ENCODE results near the gene ETV3.
A peak's percentile ranks its signal among the peaks of the same experiment; 100 is the strongest.
"Not testable (repeated sequence)": the region's sequence is repeated elsewhere in the genome, so short reads cannot be mapped to it uniquely, and the experiment has no call there.

Gene ETV3

GRCh38 chr1:157138220-157139051 is at the start of gene ETV3:
TSS of gene ETV3 (minus strand) at chr1:157138395. CDS start at chr1:157136352, 2,043 bp downstream.
- DNase-seq (ENCODE audit: low spot score) = peak; percentile 95
- in situ Hi-C loops (cut with MboI; ENCODE audit: low sequenced_read_pairs, unreplicated experiment) = no loop called here
- TF ChIP-seq, protein P1, sequence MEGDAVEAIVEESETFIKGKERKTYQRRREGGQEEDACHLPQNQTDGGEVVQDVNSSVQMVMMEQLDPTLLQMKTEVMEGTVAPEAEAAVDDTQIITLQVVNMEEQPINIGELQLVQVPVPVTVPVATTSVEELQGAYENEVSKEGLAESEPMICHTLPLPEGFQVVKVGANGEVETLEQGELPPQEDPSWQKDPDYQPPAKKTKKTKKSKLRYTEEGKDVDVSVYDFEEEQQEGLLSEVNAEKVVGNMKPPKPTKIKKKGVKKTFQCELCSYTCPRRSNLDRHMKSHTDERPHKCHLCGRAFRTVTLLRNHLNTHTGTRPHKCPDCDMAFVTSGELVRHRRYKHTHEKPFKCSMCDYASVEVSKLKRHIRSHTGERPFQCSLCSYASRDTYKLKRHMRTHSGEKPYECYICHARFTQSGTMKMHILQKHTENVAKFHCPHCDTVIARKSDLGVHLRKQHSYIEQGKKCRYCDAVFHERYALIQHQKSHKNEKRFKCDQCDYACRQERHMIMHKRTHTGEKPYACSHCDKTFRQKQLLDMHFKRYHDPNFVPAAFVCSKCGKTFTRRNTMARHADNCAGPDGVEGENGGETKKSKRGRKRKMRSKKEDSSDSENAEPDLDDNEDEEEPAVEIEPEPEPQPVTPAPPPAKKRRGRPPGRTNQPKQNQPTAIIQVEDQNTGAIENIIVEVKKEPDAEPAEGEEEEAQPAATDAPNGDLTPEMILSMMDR (IDR thresholded peaks at IDR 0.05; ENCODE audit: borderline replicate concordance, control extremely low read depth, extremely low read depth, insufficient read depth, missing control alignments) = no peak

GRCh38 chr1:157186281-157186992 is 48.2 kb upstream of the ETV3 start:
- in situ Hi-C loops (cut with MboI; ENCODE audit: low sequenced_read_pairs, unreplicated experiment) = no loop called here
- no peak for DNase-seq (ENCODE audit: low spot score)
- TF ChIP-seq, protein P1 (IDR thresholded peaks at IDR 0.05; ENCODE audit: borderline replicate concordance, control extremely low read depth, extremely low read depth, insufficient read depth, missing control alignments) = no peak

DNA sequence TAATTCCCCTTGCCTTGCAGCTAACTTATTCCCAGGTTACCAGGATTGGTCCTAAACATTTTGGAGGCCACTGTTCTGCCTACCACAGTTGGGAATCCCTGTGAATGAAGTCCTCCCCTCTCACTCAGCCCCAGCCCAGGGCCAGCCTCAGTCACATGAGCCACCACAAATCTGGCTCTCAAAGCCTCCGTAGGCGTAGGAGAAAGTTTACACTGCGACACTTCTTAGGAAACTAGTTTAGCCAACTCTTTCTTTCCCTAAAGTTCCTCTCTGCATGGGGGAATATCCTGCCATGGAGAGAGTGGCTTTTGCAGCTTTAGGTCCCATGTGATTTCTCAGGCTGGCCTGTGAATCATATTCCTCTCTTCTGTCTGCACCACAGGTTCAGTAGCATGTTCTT is 45.7 kb upstream of the ETV3 start:
- DNase-seq (ENCODE audit: low spot score) = no peak
- TF ChIP-seq, protein P1 (IDR thresholded peaks at IDR 0.05; ENCODE audit: borderline replicate concordance, control extremely low read depth, extremely low read depth, insufficient read depth, missing control alignments) = no peak
- in situ Hi-C loops (cut with MboI; ENCODE audit: low sequenced_read_pairs, unreplicated experiment) = no loop called here

GRCh38 chr1:157182371-157182770 is 44.2 kb upstream of the ETV3 start:
- DNase-seq (ENCODE audit: low spot score); in situ Hi-C loops (cut with MboI; ENCODE audit: low sequenced_read_pairs, unreplicated experiment): not testable (repeated sequence)

DNA sequence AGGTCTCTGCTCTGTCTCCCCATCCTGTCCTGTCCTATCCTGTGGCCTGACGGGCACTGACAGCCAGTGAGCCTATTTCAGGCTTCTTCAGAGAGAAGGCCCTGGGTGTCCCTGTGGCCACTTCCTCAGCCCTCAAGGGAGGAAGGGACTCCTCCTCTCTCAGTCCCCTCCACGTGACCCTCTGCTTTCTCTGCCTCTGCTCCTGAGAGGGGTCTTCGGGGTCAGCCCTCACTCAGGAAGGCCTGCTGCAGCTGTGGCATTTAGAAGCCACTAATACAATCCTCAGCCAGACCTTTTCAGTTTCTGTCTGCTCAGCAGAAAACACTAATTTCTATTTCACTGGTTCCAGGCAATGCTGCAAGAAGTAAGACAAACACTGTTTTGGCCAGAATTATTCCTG is 43.6 kb upstream of the ETV3 start:
- DNase-seq (ENCODE audit: low spot score) = no peak
- TF ChIP-seq, protein P1 (IDR thresholded peaks at IDR 0.05; ENCODE audit: borderline replicate concordance, control extremely low read depth, extremely low read depth, insufficient read depth, missing control alignments) = no peak
- in situ Hi-C loops (cut with MboI; ENCODE audit: low sequenced_read_pairs, unreplicated experiment) = no loop called here

DNA sequence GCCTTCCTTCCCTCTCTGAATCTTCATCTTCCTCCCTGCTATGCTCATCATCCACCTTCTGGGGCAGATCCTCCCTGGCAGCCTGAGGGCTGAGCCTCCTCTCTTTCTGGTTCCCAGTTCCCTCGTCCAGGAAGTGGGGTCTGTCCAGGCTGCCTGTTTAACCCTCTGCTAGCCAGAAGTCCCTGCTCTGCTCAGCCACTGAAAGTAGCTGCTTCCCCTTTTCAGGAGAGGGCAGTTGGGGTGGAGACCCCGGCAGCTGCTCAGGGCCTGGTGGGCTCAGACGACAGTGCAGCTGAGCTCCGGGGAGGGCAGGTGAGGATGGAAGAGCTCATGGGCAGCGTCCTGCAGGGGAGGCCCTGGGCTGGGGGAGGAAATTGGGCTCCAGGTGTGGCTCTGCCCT is 43.1 kb upstream of the ETV3 start:
- TF ChIP-seq, protein P1 (IDR thresholded peaks at IDR 0.05; ENCODE audit: borderline replicate concordance, control extremely low read depth, extremely low read depth, insufficient read depth, missing control alignments) = no peak
- DNase-seq (ENCODE audit: low spot score) = no peak
- in situ Hi-C loops (cut with MboI; ENCODE audit: low sequenced_read_pairs, unreplicated experiment) = no loop called here

GRCh38 chr1:157178490-157178889 is 40.3 kb upstream of the ETV3 start:
- in situ Hi-C loops (cut with MboI; ENCODE audit: low sequenced_read_pairs, unreplicated experiment) = no loop called here
- TF ChIP-seq, protein P1 (IDR thresholded peaks at IDR 0.05; ENCODE audit: borderline replicate concordance, control extremely low read depth, extremely low read depth, insufficient read depth, missing control alignments) = no peak
- DNase-seq (ENCODE audit: low spot score) = no peak
